ENCODE measurements around the gene ERLIN1.

The ERLIN1 gene

GRCh38 chr10:100103581-100103980 lies 82.2 kb downstream of the ERLIN1 start:
- WGBS, 2 donors (ENCODE audit: extremely low coverage in 2 of 2, insufficient read length in 2 of 2, insufficient replicate concordance in 1 of 2) = no CpG with 5 or more reads among the region's 5 CpGs
- H3K27ac ChIP-seq (replicated peaks; ENCODE audit: low read length) = no peak overlapping the region
- H3K9me3 ChIP-seq (replicated peaks in 1 of 2; ENCODE audit: control insufficient read depth in 2 of 2, insufficient read depth in 1 of 2, low read depth in 1 of 2, low read length in 2 of 2) = peaks cover 0 to 2% of the 10 kb centered on the region in 2 donors
- no peak overlapping the region for H4K91ac ChIP-seq (ENCODE audit: low read depth, low read length, poor library complexity)
- H2BK120ac ChIP-seq (ENCODE audit: low read depth, low read length) = no peak overlapping the region
- no peak overlapping the region for H3K4me2 ChIP-seq (ENCODE audit: insufficient read depth, low read length, poor library complexity, severe bottlenecking)
- peaks cover 0 to 3% (median 0%) of the 10 kb centered on the region in 3 experiments for H3K27me3 ChIP-seq (ENCODE audit: control insufficient read depth in 3 of 3, insufficient read depth in 3 of 3, low read depth in 1 of 3, low read length in 3 of 3)
- no peak for DNase-seq (ENCODE audit: low spot score)
- no peak overlapping the region for H4K8ac ChIP-seq (ENCODE audit: low read depth, low read length)
- H3K4me3 ChIP-seq (ENCODE audit: low read length in 2 of 2) = no peak overlapping the region
- no peak overlapping the region for H3K9ac ChIP-seq (ENCODE audit: low read depth, low read length, poor library complexity)
- no peaks in the 10 kb centered on the region for H3K79me1 ChIP-seq (ENCODE audit: low read depth, low read length)
- no peak overlapping the region for H2AFZ ChIP-seq (ENCODE audit: low read length)
- H3K36me3 ChIP-seq (replicated peaks in 1 of 2; ENCODE audit: control insufficient read depth in 2 of 2, insufficient read depth in 2 of 2, low read length in 2 of 2) = no peaks in the 10 kb centered on the region
- no peak overlapping the region for H2AK5ac ChIP-seq (ENCODE audit: low read depth, low read length)
- H3K14ac ChIP-seq (ENCODE audit: low read length) = no peak overlapping the region
- no peak overlapping the region for H3K4ac ChIP-seq (ENCODE audit: low read length)
- no peak overlapping the region for H2BK5ac ChIP-seq (ENCODE audit: low read length)
- H2BK12ac ChIP-seq (ENCODE audit: low read length) = no peak overlapping the region
- no peak overlapping the region for H3K18ac ChIP-seq (ENCODE audit: low read length)
- H3K23ac ChIP-seq (ENCODE audit: low read depth, low read length, poor library complexity) = no peak overlapping the region
- no peak overlapping the region for H2BK15ac ChIP-seq (ENCODE audit: low read length)
- H3K4me1 ChIP-seq (ENCODE audit: control insufficient read depth in 2 of 2, insufficient read depth in 1 of 2, low read depth in 1 of 2, low read length in 2 of 2) = no peaks in the 10 kb centered on the region

- Histone ChIP-seq H2BK120ac (ENCODE audit: low read depth, low read length) (no peak overlapping the region), H3K4me3 (ENCODE audit: low read length in 2 of 2) (no peak overlapping the region), H3K4me2 (ENCODE audit: insufficient read depth, low read length, poor library complexity, severe bottlenecking) (no peak overlapping the region), H3K14ac (ENCODE audit: low read length) (no peak overlapping the region), H3K23ac (ENCODE audit: low read depth, low read length, poor library complexity) (no peak overlapping the region), H3K18ac (ENCODE audit: low read length) (no peak overlapping the region), H3K27me3 (ENCODE audit: control insufficient read depth in 3 of 3, insufficient read depth in 3 of 3, low read depth in 1 of 3, low read length in 3 of 3) (peaks cover 0 to 3% (median 0%) of the 10 kb centered on the region in 3 experiments), H3K27ac (replicated peaks; ENCODE audit: low read length) (no peak overlapping the region), H3K36me3 (replicated peaks in 1 of 2; ENCODE audit: control insufficient read depth in 2 of 2, insufficient read depth in 2 of 2, low read length in 2 of 2) (no peaks in the 10 kb centered on the region), H2BK15ac (ENCODE audit: low read length) (no peak overlapping the region), H2BK5ac (ENCODE audit: low read length) (no peak overlapping the region), H3K9ac (ENCODE audit: low read depth, low read length, poor library complexity) (no peak overlapping the region), H4K91ac (ENCODE audit: low read depth, low read length, poor library complexity) (no peak overlapping the region), H3K4ac (ENCODE audit: low read length) (no peak overlapping the region), H2BK12ac (ENCODE audit: low read length) (no peak overlapping the region), H3K79me1 (ENCODE audit: low read depth, low read length) (no peaks in the 10 kb centered on the region), H3K4me1 (ENCODE audit: control insufficient read depth in 2 of 2, insufficient read depth in 1 of 2, low read depth in 1 of 2, low read length in 2 of 2) (no peaks in the 10 kb centered on the region), H3K9me3 (replicated peaks in 1 of 2; ENCODE audit: control insufficient read depth in 2 of 2, insufficient read depth in 1 of 2, low read depth in 1 of 2, low read length in 2 of 2) (peaks cover 0 to 2% of the 10 kb centered on the region in 2 donors), H2AK5ac (ENCODE audit: low read depth, low read length) (no peak overlapping the region), H2AFZ (ENCODE audit: low read length) (peak overlapping the region; percentile 37), H4K8ac (ENCODE audit: low read depth, low read length) (no peak overlapping the region)
- WGBS, 2 donors (ENCODE audit: extremely low coverage in 2 of 2, insufficient read length in 2 of 2, insufficient replicate concordance in 1 of 2) = no CpG with 5 or more reads among the region's 6 CpGs
- DNase-seq (ENCODE audit: low spot score) = no peak
These were observed 84.4 kb downstream of the ERLIN1 start for GRCh38 chr10:100101192-100102076.

DNA sequence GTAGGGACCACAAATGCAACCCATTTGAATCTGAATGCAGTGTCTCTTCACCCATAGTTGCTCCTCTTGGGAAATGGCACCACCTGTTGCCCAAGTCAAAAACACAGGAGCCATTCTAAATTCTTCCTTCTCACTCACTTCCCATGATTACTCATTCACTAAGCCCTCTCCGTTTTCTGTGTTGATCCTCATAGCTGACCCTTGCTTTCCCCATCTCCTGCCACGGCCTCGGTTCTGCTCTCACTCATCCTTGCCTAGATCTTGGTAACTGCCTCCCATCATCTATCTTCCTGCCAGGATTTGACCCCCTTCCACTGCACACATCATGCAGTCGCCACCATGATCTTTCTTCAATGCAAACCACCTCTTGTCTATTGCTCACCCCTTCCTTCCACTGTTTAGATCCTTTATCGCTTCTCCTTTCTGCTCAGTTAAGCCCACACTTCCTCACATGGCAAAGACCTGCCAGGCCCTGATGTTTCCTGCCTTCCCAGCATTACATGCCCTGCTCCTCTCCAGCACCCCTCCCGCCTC lies 85.1 kb downstream of the ERLIN1 start:
- Histone ChIP-seq H2AFZ (ENCODE audit: low read length) (peak overlapping the region; percentile 37), H3K23ac (ENCODE audit: low read depth, low read length, poor library complexity) (peak overlapping the region; percentile 16), H3K4me3 (ENCODE audit: low read length in 2 of 2) (no peak overlapping the region), H3K27ac (replicated peaks; ENCODE audit: low read length) (no peak overlapping the region), H3K36me3 (replicated peaks in 1 of 2; ENCODE audit: control insufficient read depth in 2 of 2, insufficient read depth in 2 of 2, low read length in 2 of 2) (no peaks in the 10 kb centered on the region), H3K14ac (ENCODE audit: low read length) (no peak overlapping the region), H3K4ac (ENCODE audit: low read length) (no peak overlapping the region), H3K27me3 (ENCODE audit: control insufficient read depth in 3 of 3, insufficient read depth in 3 of 3, low read depth in 1 of 3, low read length in 3 of 3) (peaks cover 0 to 3% (median 0%) of the 10 kb centered on the region in 3 experiments), H2BK12ac (ENCODE audit: low read length) (no peak overlapping the region), H2AK5ac (ENCODE audit: low read depth, low read length) (no peak overlapping the region), H3K9ac (ENCODE audit: low read depth, low read length, poor library complexity) (no peak overlapping the region), H4K8ac (ENCODE audit: low read depth, low read length) (no peak overlapping the region), H4K91ac (ENCODE audit: low read depth, low read length, poor library complexity) (no peak overlapping the region), H2BK15ac (ENCODE audit: low read length) (no peak overlapping the region), H3K4me1 (ENCODE audit: control insufficient read depth in 2 of 2, insufficient read depth in 1 of 2, low read depth in 1 of 2, low read length in 2 of 2) (no peaks in the 10 kb centered on the region), H3K4me2 (ENCODE audit: insufficient read depth, low read length, poor library complexity, severe bottlenecking) (no peak overlapping the region), H3K9me3 (replicated peaks in 1 of 2; ENCODE audit: control insufficient read depth in 2 of 2, insufficient read depth in 1 of 2, low read depth in 1 of 2, low read length in 2 of 2) (peaks cover 0 to 2% of the 10 kb centered on the region in 2 donors), H3K79me1 (ENCODE audit: low read depth, low read length) (no peaks in the 10 kb centered on the region), H3K18ac (ENCODE audit: low read length) (no peak overlapping the region), H2BK120ac (ENCODE audit: low read depth, low read length) (no peak overlapping the region), H2BK5ac (ENCODE audit: low read length) (no peak overlapping the region)
- no CpG with 5 or more reads among the region's 6 CpGs for WGBS, 2 donors (ENCODE audit: extremely low coverage in 2 of 2, insufficient read length in 2 of 2, insufficient replicate concordance in 1 of 2)
- DNase-seq (ENCODE audit: low spot score) = no peak

Data from neuronal stem cell (in vitro differentiated cells).